ENCODE data around the gene FBXL14. TPM values are rescaled to one million over a fixed set of nuclear protein-coding genes. Genes with fewer than 3 reads are reported as not detected.

FBXL14 gene
- polyA plus RNA-seq, 1 of the 3 experiments (the other 2 are of a cell fraction): 11.3 TPM

GRCh38 chr12:1579651-1580435, 14.5 kb downstream of the FBXL14 start:
- H4K20me1 ChIP-seq (ENCODE audit: insufficient read depth): peaks cover 3% of the 10 kb centered on the region; the same call in 1 of the 2 replicates
- no peak overlapping the region for H2AFZ ChIP-seq (ENCODE audit: low read depth)
- no peak for DNase-seq
- peak overlapping the region; percentile 35; the same call in 1 of the 2 replicates for H3K4me2 ChIP-seq
- peak overlapping the region in 1 of 2 experiments; percentile 31; a peak in 2 of 4 replicates for H3K27ac ChIP-seq (ENCODE audit: low read depth in 2 of 2, low read length in 1 of 2)
- peaks cover 96% of the 10 kb centered on the region for H3K79me2 ChIP-seq (ENCODE audit: insufficient read depth)
- ChIA-PET POLR2A (no interaction called here), CTCF (interaction anchor here (0.7 to 12.2 kb wide), 5 partner anchors 349 to 764 kb away, joined by 3 to 268 read pairs (median 3); partner anchors contain the start of gene RAD52)
- no peak overlapping the region for H3K9ac ChIP-seq
- peaks cover 39% of the 10 kb centered on the region for H3F3A ChIP-seq (replicated peaks; ENCODE audit: insufficient read depth)
- peaks cover 19 to 40% of the 10 kb centered on the region in 2 experiments; a peak in 3 of 4 replicates for H3K4me1 ChIP-seq (ENCODE audit: control insufficient read depth in 1 of 2, insufficient read depth in 2 of 2, low read depth in 1 of 2, low read length in 1 of 2)
- H3K36me3 ChIP-seq (replicated peaks in 1 of 2; ENCODE audit: control insufficient read depth in 1 of 2, insufficient read depth in 2 of 2, low read length in 1 of 2): no peaks in the 10 kb centered on the region
- H3K9me2 ChIP-seq: no peaks in the 10 kb centered on the region
- no peaks in the 10 kb centered on the region for H3K27me3 ChIP-seq (ENCODE audit: insufficient read depth)
- no peaks in the 10 kb centered on the region for H3K9me3 ChIP-seq
- TF ChIP-seq EP300 (IDR thresholded peaks at IDR 0.05; ENCODE audit: borderline replicate concordance in 1 of 2, low read depth in 1 of 2, low read length in 1 of 2) (0 out of 4 replicates have a peak, but pooled peaks of 1 of the 2 experiments have one; percentile 17), RCOR1 (IDR thresholded peaks at IDR 0.05; ENCODE audit: low read length) (no peak), REST (IDR thresholded peaks at IDR 0.05; ENCODE audit: low read depth, low read length) (no peak), GATA2 (CRISPR knock-in tag; IDR thresholded peaks at IDR 0.05) (no peak), PBX3 (IDR thresholded peaks at IDR 0.05) (no peak)
- 84% methylated on average over 11 of the region's 11 CpGs for WGBS (ENCODE audit: low lambda C conversion rate)
- no peak overlapping the region for H3K4me3 ChIP-seq (ENCODE audit: low read depth in 2 of 2, low read length in 1 of 2)

GRCh38 chr12:1576410-1577241, 17.8 kb downstream of the FBXL14 start:
- TF ChIP-seq NFIC (IDR thresholded peaks at IDR 0.05; ENCODE audit: borderline replicate concordance): peak; percentile 22; the same call in 1 of the 2 replicates
- TF ChIP-seq RAD21 (IDR thresholded peaks at IDR 0.05; ENCODE audit: low read length): 0 out of 2 replicates have a peak, but pooled peaks have one; percentile 3
- no peak for TF ChIP-seq TAF1 (IDR thresholded peaks at IDR 0.05; ENCODE audit: borderline replicate concordance, low read depth, low read length)
- no peaks in the 10 kb centered on the region for H3K9me3 ChIP-seq
- CTCF ChIA-PET: interaction anchor here (1.0 to 12.2 kb wide), 8 partner anchors 16 to 1007 kb away, joined by 3 to 268 read pairs (median 4); no protein-coding TSS in a partner anchor
- POLR2A ChIA-PET: no interaction called here
- WGBS (ENCODE audit: low lambda C conversion rate): 81% methylated on average over 21 of the region's 21 CpGs
- H3K4me3 ChIP-seq (ENCODE audit: low read depth in 2 of 2, low read length in 1 of 2): no peak overlapping the region
- H3K9me2 ChIP-seq: no peaks in the 10 kb centered on the region
- peaks cover 16% of the 10 kb centered on the region; the same call in 1 of the 2 replicates for H4K20me1 ChIP-seq (ENCODE audit: insufficient read depth)
- H3K4me1 ChIP-seq (ENCODE audit: control insufficient read depth in 1 of 2, insufficient read depth in 2 of 2, low read depth in 1 of 2, low read length in 1 of 2): peaks cover 21 to 32% of the 10 kb centered on the region in 2 experiments; a peak in 3 of 4 replicates
- peaks cover 32% of the 10 kb centered on the region for H3F3A ChIP-seq (replicated peaks; ENCODE audit: insufficient read depth)
- H3K27ac ChIP-seq (ENCODE audit: low read depth in 2 of 2, low read length in 1 of 2): peak overlapping the region in 1 of 2 experiments; percentile 66; a peak in 2 of 4 replicates
- no peak overlapping the region for H3K9ac ChIP-seq
- 0 out of 2 replicates have a peak overlapping the region, but pooled peaks have one; percentile 77 for H3K4me2 ChIP-seq
- H3K27me3 ChIP-seq (ENCODE audit: insufficient read depth): no peaks in the 10 kb centered on the region
- peaks cover 94% of the 10 kb centered on the region for H3K79me2 ChIP-seq (ENCODE audit: insufficient read depth)
- no peak overlapping the region for H2AFZ ChIP-seq (ENCODE audit: low read depth)
- peak; percentile 37 for DNase-seq
- no peaks in the 10 kb centered on the region for H3K36me3 ChIP-seq (replicated peaks in 1 of 2; ENCODE audit: control insufficient read depth in 1 of 2, insufficient read depth in 2 of 2, low read length in 1 of 2)
